Measurements from ENCODE around the gene FCAR.
"Not testable (repeated sequence)": the region's sequence is repeated elsewhere in the genome, so short reads cannot be mapped to it uniquely, and the experiment has no call there.

FCAR gene

GRCh38 chr19:54923276-54923675, 49.2 kb downstream of the FCAR start:
- H3K36me3 ChIP-seq (ENCODE audit: insufficient read depth, insufficient read length, low read length) = no peaks in the 10 kb centered on the region
- H3K27me3 ChIP-seq (ENCODE audit: insufficient read depth, insufficient read length) = no peaks in the 10 kb centered on the region
- DNase-seq (ENCODE audit: low read depth, low spot score) = no peak
- no peak overlapping the region for H3K9ac ChIP-seq (ENCODE audit: insufficient read length, low read depth)
- peaks cover 8% of the 10 kb centered on the region for H3K9me3 ChIP-seq (ENCODE audit: insufficient read depth, low read length)
- TF ChIP-seq YY1 (IDR thresholded peaks at IDR 0.05; ENCODE audit: insufficient read depth, insufficient read length) (no peak), ZNF274 (IDR thresholded peaks at IDR 0.05; ENCODE audit: low read depth, low read length) (no peak), SUZ12 (IDR thresholded peaks at IDR 0.05; ENCODE audit: extremely low read depth, insufficient read depth, insufficient read length) (no peak)
- H3K4me3 ChIP-seq (ENCODE audit: insufficient read length, low read depth) = no peak overlapping the region
- H3K4me1 ChIP-seq (ENCODE audit: insufficient read depth, insufficient read length) = no peaks in the 10 kb centered on the region

GRCh38 chr19:54928299-54928698, 54.3 kb downstream of the FCAR start:
- no peak for DNase-seq (ENCODE audit: low read depth, low spot score)
- H3K9ac ChIP-seq (ENCODE audit: insufficient read length, low read depth) = no peak overlapping the region
- no peak for TF ChIP-seq ZNF274 (IDR thresholded peaks at IDR 0.05; ENCODE audit: low read depth, low read length)
- no peak overlapping the region for H3K4me3 ChIP-seq (ENCODE audit: insufficient read length, low read depth)
- peaks cover 14% of the 10 kb centered on the region for H3K9me3 ChIP-seq (ENCODE audit: insufficient read depth, low read length)
- H3K36me3 ChIP-seq (ENCODE audit: insufficient read depth, insufficient read length, low read length) = no peaks in the 10 kb centered on the region
- H3K27me3 ChIP-seq (ENCODE audit: insufficient read depth, insufficient read length) = no peaks in the 10 kb centered on the region
- H3K4me1 ChIP-seq (ENCODE audit: insufficient read depth, insufficient read length) = no peaks in the 10 kb centered on the region

- DNase-seq (ENCODE audit: low read depth, low spot score) = no peak
- Histone ChIP-seq H3K4me1 (ENCODE audit: insufficient read depth, insufficient read length) (no peaks in the 10 kb centered on the region), H3K4me3 (ENCODE audit: insufficient read length, low read depth) (no peak overlapping the region), H3K36me3 (ENCODE audit: insufficient read depth, insufficient read length, low read length) (no peaks in the 10 kb centered on the region), H3K27me3 (ENCODE audit: insufficient read depth, insufficient read length) (no peaks in the 10 kb centered on the region), H3K9me3 (ENCODE audit: insufficient read depth, low read length) (no peaks in the 10 kb centered on the region), H3K9ac (ENCODE audit: insufficient read length, low read depth) (no peak overlapping the region)
- TF ChIP-seq ZNF274 (IDR thresholded peaks at IDR 0.05; ENCODE audit: low read depth, low read length) (no peak), SUZ12 (IDR thresholded peaks at IDR 0.05; ENCODE audit: extremely low read depth, insufficient read depth, insufficient read length) (no peak), YY1 (IDR thresholded peaks at IDR 0.05; ENCODE audit: insufficient read depth, insufficient read length) (no peak)
Measured at GRCh38 chr19:54937926-54938325, 63.9 kb downstream of the FCAR start.

- Histone ChIP-seq H3K9ac (ENCODE audit: insufficient read length, low read depth) (no peak overlapping the region), H3K27me3 (ENCODE audit: insufficient read depth, insufficient read length) (no peaks in the 10 kb centered on the region), H3K9me3 (ENCODE audit: insufficient read depth, low read length) (no peaks in the 10 kb centered on the region), H3K4me3 (ENCODE audit: insufficient read length, low read depth) (no peak overlapping the region), H3K4me1 (ENCODE audit: insufficient read depth, insufficient read length) (peaks cover 2% of the 10 kb centered on the region), H3K36me3 (ENCODE audit: insufficient read depth, insufficient read length, low read length) (no peaks in the 10 kb centered on the region)
- TF ChIP-seq ZNF274 (IDR thresholded peaks at IDR 0.05; ENCODE audit: low read depth, low read length) (no peak), YY1 (IDR thresholded peaks at IDR 0.05; ENCODE audit: insufficient read depth, insufficient read length) (no peak), SUZ12 (IDR thresholded peaks at IDR 0.05; ENCODE audit: extremely low read depth, insufficient read depth, insufficient read length) (no peak)
- no peak for DNase-seq (ENCODE audit: low read depth, low spot score)
Measured at GRCh38 chr19:54938906-54939305, 64.9 kb downstream of the FCAR start.

GRCh38 chr19:54939538-54939937, 65.5 kb downstream of the FCAR start:
- H3K4me1 ChIP-seq (ENCODE audit: insufficient read depth, insufficient read length); H3K9ac ChIP-seq (ENCODE audit: insufficient read length, low read depth): not testable (repeated sequence)

More at GRCh38 chr19:54939538-54939937, 65.5 kb downstream of the FCAR start:
- H3K4me3 ChIP-seq (ENCODE audit: insufficient read length, low read depth); H3K9me3 ChIP-seq (ENCODE audit: insufficient read depth, low read length); H3K27me3 ChIP-seq (ENCODE audit: insufficient read depth, insufficient read length); H3K36me3 ChIP-seq (ENCODE audit: insufficient read depth, insufficient read length, low read length); DNase-seq (ENCODE audit: low read depth, low spot score): not testable (repeated sequence)

All from NT2/D1 (cell line).